Stimulated activated CD8-positive, alpha-beta memory T cell treated with anti-CD3 and anti-CD28 coated beads, Interleukin-7, amount 100 ng/mL, for 48 hours (primary cell): ENCODE measurements around the gene FRMD3.

Experiments used
- DNase-seq, 2 donors: peaks; one replicate each; pipeline ENCODE4 v3.0.0-alpha.2; 2020; ENCODE audit warnings: low read depth in 1 of 2; ENCODE audit errors: extremely low read depth in 1 of 2

FRMD3 gene

DNA sequence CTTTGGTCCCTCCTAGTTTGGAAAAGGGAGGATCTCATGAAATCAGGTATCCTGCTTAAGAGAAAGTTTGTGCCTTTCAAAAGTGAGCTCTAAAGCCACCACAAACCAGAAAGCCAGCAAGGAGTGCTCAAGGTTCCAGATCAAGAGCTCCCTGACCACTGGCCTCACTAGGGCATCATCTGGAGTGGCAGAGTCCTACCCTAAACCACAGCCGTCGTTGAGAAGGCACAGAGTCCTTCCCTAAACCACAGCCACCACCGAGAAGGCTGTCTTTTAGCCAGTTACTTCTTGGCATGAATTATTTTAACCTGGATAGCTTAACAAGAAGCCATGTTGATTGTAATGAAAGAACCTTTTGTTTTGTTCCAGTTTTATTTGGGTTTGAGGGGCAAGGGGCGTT is 102.9 kb downstream of the FRMD3 start:
- DNase-seq = no peak

GRCh38 chr9:83434254-83434653 is 103.9 kb downstream of the FRMD3 start:
- no peak for DNase-seq

DNA sequence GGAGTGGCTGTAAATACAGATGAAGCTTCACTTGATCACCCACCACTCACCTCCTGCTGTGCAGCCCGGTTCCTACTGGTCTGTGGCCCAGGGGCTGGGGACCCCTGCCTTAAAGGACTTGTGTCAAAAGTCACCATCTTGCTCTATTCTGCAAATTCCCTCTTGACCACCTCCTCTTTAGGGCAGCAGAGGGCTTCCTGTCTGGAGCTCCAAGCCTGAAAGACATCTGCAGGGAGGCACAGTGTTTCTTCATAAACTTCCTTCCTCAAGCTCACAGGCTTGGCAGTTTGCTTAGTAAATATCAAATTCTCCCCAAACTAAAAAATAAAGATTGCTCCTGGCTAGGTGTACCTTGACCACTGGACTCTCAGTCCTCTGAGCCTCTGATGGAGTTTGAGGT is 104.4 kb downstream of the FRMD3 start:
- DNase-seq = no peak

DNA sequence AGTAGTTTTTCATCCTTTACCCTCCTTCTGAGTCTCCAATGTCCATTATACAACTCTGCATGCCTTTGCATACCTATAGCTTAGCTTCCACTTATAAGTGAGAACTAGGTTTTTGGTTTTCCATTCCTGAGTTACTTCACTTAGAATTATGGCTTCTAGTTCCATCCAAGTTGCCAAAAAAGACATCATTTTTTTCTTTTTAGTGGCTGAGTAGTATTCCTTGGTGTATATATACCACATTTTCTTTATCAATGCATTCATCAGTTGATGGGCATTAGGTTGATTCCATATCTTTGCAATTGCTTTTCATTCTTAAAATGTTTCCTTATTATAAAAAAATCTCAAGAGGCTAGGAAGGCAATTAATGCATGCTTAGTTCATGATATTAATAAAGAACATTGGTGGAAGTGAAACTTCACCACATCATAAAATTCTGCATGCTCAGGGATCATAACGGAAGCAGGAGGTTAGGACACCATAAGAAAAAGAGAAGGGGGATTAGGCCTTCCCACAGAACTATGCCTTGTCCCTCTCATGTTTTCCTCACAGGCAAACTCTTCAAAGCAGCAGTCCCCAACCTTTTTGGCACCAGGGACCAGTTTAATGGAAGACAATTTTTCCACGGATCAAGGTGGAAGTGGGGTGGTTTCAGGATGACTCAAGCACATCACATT is 105.2 kb downstream of the FRMD3 start:
- DNase-seq = no peak

DNA sequence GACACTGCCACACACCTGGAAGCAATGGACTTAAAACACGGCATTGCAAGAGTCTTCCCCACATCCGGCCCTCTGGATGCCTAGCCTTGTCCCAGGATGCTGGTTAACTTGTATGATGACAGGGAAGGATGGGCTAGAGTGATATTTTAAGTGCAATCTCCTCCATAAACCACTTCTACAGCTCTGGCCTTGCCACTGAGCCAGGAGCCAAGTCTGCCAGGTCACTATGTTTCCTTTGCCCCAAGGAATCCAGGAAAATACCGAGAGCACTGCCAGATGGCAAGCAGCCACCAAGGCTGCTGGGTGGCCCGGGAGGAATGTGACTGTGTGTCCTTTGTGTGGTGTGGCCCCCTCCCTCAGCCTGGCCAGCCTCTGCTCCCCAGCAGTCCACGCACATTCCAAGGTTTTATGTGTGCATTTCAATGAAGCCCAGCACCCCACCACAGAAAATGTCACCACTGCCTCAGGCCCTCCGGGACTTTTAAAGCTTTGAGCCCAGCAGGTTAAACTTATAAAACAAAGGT is 106.0 kb downstream of the FRMD3 start:
- no peak for DNase-seq

DNA sequence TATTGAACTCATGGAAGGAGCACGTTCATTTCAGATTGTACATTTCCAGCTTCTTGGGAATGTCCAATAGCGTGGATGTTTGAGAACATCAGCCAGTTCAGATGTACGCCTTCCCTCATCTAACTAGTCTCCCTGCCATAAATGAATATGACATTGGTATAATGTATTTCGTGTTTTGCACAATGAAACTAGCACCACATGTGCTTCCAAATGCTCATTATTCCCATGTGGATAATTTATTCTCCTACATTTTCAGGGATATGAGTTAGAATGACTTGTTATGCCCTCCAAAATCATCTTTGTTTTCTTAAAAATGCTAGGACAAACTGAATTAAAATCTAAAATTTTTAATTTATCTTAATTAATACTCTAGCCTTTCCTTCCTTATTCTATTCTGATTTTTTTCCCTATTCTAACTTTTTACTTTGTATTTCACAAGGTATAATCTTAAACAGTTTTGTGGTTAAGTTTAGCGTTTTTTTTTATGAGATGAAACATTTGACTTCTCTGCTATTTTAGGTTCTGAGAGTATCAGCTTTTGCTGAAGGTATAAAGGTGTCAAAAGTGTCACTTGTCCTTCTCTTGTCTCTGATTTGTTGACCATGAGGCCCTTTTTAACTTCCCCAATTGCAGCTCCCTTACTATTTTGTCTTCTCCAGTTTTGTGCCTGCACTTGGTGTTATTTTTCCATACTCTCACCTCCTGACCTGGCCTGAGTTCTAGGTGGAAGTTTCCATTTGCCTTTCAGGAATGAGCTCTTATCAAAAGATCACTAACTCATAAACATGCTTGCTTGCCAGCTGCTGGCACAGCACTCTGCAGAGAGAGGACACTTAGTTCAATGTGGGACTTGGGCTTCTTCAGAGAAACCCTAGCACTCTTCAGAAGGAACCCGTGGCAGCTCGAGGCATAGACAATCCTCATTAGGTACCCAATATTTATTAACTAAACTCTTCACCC is 106.8 kb downstream of the FRMD3 start:
- no peak for DNase-seq

- no peak for DNase-seq
Observed at GRCh38 chr9:83430681-83431080, 107.5 kb downstream of the FRMD3 start.

DNA sequence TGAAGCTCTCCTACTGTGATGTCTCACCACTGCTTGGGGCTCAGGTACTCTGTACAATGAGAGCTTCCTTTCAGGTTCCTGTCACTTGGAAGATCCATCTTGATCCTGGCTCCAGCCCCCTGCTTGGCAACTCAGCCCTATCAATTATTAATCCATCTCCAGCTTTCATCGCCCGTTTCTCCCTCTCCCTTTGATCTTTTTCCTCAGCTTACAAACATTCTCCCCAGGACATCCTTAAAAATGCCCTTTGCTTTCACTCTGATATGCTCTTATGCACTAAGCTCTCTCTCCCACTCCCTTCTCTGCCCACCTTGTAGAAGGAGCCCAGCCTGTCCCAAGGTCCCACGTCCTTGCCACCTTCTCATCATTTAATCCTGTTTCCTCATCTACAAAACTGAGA is 109.0 kb downstream of the FRMD3 start:
- DNase-seq = no peak

- no peak for DNase-seq
Observed at GRCh38 chr9:83425240-83425639, 113.0 kb downstream of the FRMD3 start.

GRCh38 chr9:83424831-83425230 is 113.4 kb downstream of the FRMD3 start:
- no peak for DNase-seq

DNA sequence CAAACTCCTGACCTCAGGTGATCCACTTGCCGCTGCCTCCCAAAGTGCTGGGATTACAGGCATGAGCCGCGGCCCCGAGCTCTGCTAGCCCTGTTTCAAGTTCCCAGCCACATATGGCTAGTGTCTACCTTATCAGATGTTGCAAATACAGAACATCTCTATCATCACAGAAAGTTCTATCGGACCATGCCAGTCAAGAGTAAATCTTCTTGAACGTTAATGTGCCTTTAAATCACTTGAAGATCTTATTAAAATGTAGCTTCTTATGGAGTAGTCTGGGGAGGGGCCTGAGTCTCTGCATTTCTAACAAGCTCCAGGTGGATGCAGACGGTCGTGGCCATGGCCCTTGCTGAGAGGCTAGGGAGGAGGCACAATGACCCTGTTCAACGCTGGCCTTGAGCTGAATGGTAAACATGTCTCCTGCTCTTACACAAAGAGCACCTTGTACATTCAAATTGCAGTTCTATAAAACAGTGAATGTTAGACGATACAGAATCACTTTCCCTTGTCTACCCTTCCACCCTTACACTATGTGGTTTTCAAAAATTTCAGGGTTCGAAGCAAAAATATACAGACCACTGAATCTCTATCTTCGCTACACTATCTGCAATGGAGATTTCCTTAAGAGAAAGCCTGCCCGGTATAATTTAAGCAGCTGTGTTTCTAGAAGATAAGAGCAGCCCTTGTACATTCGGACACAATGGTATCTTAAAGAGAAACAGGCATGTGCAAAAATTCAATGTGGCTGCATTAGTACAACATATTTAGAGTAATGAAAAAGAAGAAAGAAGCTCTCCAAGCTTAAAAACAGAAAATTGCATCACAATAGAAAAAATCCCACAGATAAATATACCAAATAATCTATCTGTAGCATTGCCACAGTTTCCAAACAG is 114.1 kb downstream of the FRMD3 start:
- DNase-seq = no peak

DNA sequence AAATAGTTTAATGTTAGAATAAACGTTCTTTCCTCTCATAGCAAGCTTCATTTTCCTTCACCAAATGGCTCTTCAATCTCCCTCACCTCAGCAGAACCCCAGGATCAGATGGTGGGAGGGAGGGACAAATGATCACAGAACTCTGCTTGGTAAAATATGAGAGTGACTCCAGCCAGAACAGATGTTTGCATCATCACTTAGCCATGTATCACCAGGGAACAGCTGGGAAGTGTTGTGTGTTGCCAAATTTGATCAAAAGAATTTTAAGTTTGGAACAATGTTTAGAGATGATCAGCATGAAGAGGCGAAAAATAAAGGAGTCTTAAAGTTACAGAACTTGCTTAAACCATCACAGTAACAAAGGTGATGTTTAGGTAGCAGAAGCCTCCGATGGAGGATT is 115.7 kb downstream of the FRMD3 start:
- DNase-seq = no peak

DNA sequence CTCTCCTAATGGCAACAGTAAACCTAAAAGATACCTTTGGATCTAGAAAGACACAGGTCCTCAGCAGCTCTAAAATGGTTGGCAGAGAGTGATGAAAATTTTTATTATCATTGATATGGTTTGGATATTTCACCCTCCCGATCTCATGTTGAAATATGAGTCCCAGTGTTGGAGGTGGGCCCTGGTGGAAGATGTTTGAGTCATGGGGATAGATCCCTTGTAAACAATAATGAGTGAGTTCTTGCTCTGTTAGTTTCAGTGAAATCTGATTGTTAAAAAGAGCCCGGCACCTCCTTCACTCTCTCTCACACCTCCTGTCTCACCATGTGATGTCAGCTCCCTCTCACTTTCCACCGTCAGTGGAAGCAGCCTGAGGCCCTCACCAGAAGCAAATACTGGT is 117.7 kb downstream of the FRMD3 start:
- no peak for DNase-seq

DNA sequence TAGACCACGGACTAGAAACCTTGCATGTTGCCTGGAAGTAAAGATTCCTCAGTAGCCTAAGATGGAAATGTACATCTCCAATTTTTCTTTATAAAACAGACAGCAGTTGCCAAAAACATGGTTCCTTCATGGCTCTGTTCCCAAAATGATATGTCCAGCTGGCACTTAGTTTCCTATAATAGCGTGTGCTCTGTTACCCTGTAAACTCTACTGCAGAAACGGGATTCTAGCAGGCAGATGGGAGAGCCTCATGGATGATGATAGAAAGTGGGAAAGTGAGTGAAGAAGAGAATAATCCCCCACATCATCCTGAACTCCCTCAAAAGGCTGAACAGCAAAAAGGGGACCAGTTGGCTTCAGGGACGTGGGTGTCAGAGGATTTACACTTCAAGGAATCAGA is 118.2 kb downstream of the FRMD3 start:
- DNase-seq = no peak

GRCh38 chr9:83418283-83418682 is 119.9 kb downstream of the FRMD3 start:
- DNase-seq = no peak

GRCh38 chr9:83413367-83413766 is 124.8 kb downstream of the FRMD3 start:
- DNase-seq = no peak

GRCh38 chr9:83410701-83411100 is 127.5 kb downstream of the FRMD3 start:
- no peak for DNase-seq

DNA sequence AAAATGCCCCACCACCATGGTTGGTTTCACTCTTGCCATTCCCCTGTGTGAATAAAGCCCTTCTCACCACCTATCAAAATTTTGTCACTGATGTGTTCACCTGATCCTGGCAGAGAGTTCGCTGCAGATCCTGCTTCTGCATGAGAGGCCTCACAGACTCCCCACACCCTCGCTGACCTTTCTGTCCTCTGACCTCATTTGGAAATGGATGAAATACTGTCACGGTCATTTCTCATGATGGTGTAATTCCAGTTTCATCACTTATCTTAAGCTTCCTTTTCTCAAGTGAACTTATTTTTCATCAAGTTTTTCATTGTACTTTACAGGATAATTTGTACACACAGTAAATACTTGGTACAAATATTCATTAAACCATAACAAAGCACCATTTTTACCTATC is 131.3 kb downstream of the FRMD3 start:
- no peak for DNase-seq

DNA sequence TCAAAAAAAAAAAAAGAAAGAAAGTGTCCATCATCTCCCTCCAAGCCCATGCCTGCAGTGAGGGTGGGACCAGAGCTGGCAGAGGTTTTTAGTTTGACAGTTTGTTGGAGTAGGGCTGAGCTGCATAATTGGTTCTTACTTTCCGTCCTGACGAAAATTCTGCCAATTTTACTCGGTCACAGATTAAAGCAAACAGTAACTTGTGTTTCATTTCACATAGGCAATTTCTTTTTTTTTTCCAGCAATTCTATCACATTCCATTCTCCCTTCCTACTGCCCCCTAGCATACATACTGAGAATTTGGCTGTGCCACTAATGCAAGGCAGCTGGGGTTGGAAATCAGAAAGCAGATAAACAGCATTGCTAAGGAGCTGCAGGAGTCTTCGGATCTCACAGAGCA is 132.4 kb downstream of the FRMD3 start:
- no peak for DNase-seq

- no peak for DNase-seq
Observed at GRCh38 chr9:83403527-83404238, 134.5 kb downstream of the FRMD3 start.
